ENCODE measurements around the gene MBP. TPM values are rescaled to one million over a fixed set of nuclear protein-coding genes. Genes with fewer than 3 reads are reported as not detected.

The MBP gene
- total RNA-seq: 100 to 1,000 TPM in 1 of 2 experiments, 10 to 100 TPM in 1; 94.7 to 101 TPM

GRCh38 chr18:77132369-77133050 is at the start of gene MBP:
Gene MBP, minus strand, starts transcription at chr18:77132783. Its CDS starts 27,522 bp downstream, at chr18:77105261.
- ATAC-seq: peak; percentile 70
- Mint-ChIP-seq H3K36me3 (peaks cover 39% of the 10 kb centered on the region), H3K27ac (peak within 1 kb of the TSS; percentile 95), H3K27me3 (no peaks in the 10 kb centered on the region), H3K4me1 (peaks cover 68% of the 10 kb centered on the region), H3K9me3 (ENCODE audit: low read depth) (no peaks in the 10 kb centered on the region), H3K4me3 (peak within 1 kb of the TSS; percentile 92)
- peak; percentile 80 for DNase-seq
- CTCF ChIA-PET: interaction anchor here (1.2 to 2.7 kb wide), 6 partner anchors 9 to 132 kb away, joined by 3 to 13 read pairs (median 5); no protein-coding TSS in a partner anchor

- no peaks in the 10 kb centered on the region for H3K4me1 Mint-ChIP-seq
- H3K4me3 Mint-ChIP-seq: no peak overlapping the region
- DNase-seq (no peak), ATAC-seq (no peak)
- no peak overlapping the region for H3K27ac Mint-ChIP-seq
- no peaks in the 10 kb centered on the region for H3K9me3 Mint-ChIP-seq (ENCODE audit: low read depth)
- CTCF ChIA-PET: no interaction called here
- no peaks in the 10 kb centered on the region for H3K36me3 Mint-ChIP-seq
- H3K27me3 Mint-ChIP-seq: peaks cover 6% of the 10 kb centered on the region
Measured at GRCh38 chr18:77181950-77182707, 49.5 kb upstream of the MBP start.

GRCh38 chr18:77178559-77178958 is 46.0 kb upstream of the MBP start:
- Mint-ChIP-seq H3K27ac (no peak overlapping the region), H3K9me3 (ENCODE audit: low read depth) (no peaks in the 10 kb centered on the region), H3K4me1 (no peaks in the 10 kb centered on the region), H3K4me3 (no peak overlapping the region), H3K27me3 (peaks cover 6% of the 10 kb centered on the region), H3K36me3 (no peaks in the 10 kb centered on the region)
- ATAC-seq (no peak), DNase-seq (no peak)
- CTCF ChIA-PET: interaction anchor here (1.5 kb wide), 1 partner anchor 13 kb away, joined by 4 read pairs; no protein-coding TSS in a partner anchor

GRCh38 chr18:77177009-77177408 is 44.4 kb upstream of the MBP start:
- Mint-ChIP-seq H3K27me3 (peaks cover 6% of the 10 kb centered on the region), H3K36me3 (no peaks in the 10 kb centered on the region), H3K27ac (no peak overlapping the region), H3K4me1 (no peaks in the 10 kb centered on the region), H3K4me3 (no peak overlapping the region), H3K9me3 (ENCODE audit: low read depth) (no peaks in the 10 kb centered on the region)
- DNase-seq (no peak), ATAC-seq (no peak)
- CTCF ChIA-PET: interaction anchor here (1.5 kb wide), 1 partner anchor 15 kb away, joined by 4 read pairs; no protein-coding TSS in a partner anchor

- ATAC-seq (no peak), DNase-seq (no peak)
- no peak overlapping the region for H3K4me3 Mint-ChIP-seq
- H3K9me3 Mint-ChIP-seq (ENCODE audit: low read depth): no peaks in the 10 kb centered on the region
- CTCF ChIA-PET: interaction anchor here (0.9 kb wide), 1 partner anchor 38 kb away, joined by 3 read pairs; no protein-coding TSS in a partner anchor
- H3K27ac Mint-ChIP-seq: no peak overlapping the region
- H3K4me1 Mint-ChIP-seq: no peaks in the 10 kb centered on the region
- peaks cover 3% of the 10 kb centered on the region for H3K27me3 Mint-ChIP-seq
- no peaks in the 10 kb centered on the region for H3K36me3 Mint-ChIP-seq
Measured at GRCh38 chr18:77173275-77174030, 40.9 kb upstream of the MBP start.

- H3K27ac Mint-ChIP-seq: no peak overlapping the region
- no peaks in the 10 kb centered on the region for H3K9me3 Mint-ChIP-seq (ENCODE audit: low read depth)
Measured at GRCh38 chr18:77170890-77171410, 38.4 kb upstream of the MBP start.

DNA sequence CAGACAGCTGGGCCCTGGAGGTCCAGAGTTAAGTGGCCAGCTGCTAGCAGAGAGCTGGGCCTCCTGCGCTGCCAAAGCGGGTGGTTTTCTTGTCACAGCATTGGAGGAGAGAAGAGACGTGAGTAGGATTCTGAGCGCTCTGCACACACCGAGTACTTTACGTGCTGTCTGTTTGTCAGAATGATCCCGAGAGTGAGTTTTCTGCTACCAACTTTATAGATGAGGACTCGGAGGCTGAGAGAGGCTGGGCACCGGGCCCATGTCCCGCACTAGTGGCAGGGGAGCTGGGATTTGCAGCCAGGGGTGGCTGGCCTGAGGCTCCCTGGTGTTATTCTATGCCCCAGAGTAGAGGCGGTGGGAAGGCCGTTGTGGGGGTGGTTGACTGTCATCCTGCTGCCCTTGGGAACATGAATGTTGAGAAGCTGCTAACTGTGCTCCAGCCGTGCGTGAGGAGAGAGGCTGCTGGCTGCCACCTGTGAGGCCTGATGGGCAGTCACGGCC is 36.3 kb upstream of the MBP start:
- H3K9me3 Mint-ChIP-seq (ENCODE audit: low read depth): no peaks in the 10 kb centered on the region
- ATAC-seq: no peak
- CTCF ChIA-PET: no interaction called here
- no peak for DNase-seq
- H3K27ac Mint-ChIP-seq: no peak overlapping the region
- peaks cover 3% of the 10 kb centered on the region for H3K27me3 Mint-ChIP-seq
- H3K36me3 Mint-ChIP-seq: no peaks in the 10 kb centered on the region
- H3K4me3 Mint-ChIP-seq: no peak overlapping the region
- H3K4me1 Mint-ChIP-seq: no peaks in the 10 kb centered on the region

More at GRCh38 chr18:77170890-77171410, 38.4 kb upstream of the MBP start:
- H3K4me3 Mint-ChIP-seq: no peak overlapping the region
- ATAC-seq (no peak), DNase-seq (no peak)
- CTCF ChIA-PET: no interaction called here
- H3K36me3 Mint-ChIP-seq: no peaks in the 10 kb centered on the region
- H3K27me3 Mint-ChIP-seq: peaks cover 3% of the 10 kb centered on the region
- H3K4me1 Mint-ChIP-seq: no peaks in the 10 kb centered on the region

GRCh38 chr18:77167251-77167650 is 34.7 kb upstream of the MBP start:
- Mint-ChIP-seq H3K27me3 (peaks cover 3% of the 10 kb centered on the region), H3K36me3 (no peaks in the 10 kb centered on the region), H3K9me3 (ENCODE audit: low read depth) (no peaks in the 10 kb centered on the region), H3K4me3 (no peak overlapping the region), H3K4me1 (no peaks in the 10 kb centered on the region), H3K27ac (no peak overlapping the region)
- ATAC-seq (no peak), DNase-seq (no peak)
- CTCF ChIA-PET: no interaction called here

GRCh38 chr18:77166523-77166922 is 33.9 kb upstream of the MBP start:
- Mint-ChIP-seq H3K4me3 (no peak overlapping the region), H3K36me3 (no peaks in the 10 kb centered on the region), H3K4me1 (no peaks in the 10 kb centered on the region), H3K27ac (no peak overlapping the region), H3K27me3 (peaks cover 3% of the 10 kb centered on the region), H3K9me3 (ENCODE audit: low read depth) (no peaks in the 10 kb centered on the region)
- ATAC-seq: no peak
- no peak for DNase-seq
- CTCF ChIA-PET: no interaction called here

- H3K4me1 Mint-ChIP-seq: peaks cover under 1% of the 10 kb centered on the region
- CTCF ChIA-PET: no interaction called here
- peaks cover 1% of the 10 kb centered on the region for H3K27me3 Mint-ChIP-seq
- ATAC-seq (no peak), DNase-seq (no peak)
- H3K9me3 Mint-ChIP-seq (ENCODE audit: low read depth): no peaks in the 10 kb centered on the region
- H3K4me3 Mint-ChIP-seq: no peak overlapping the region
- no peaks in the 10 kb centered on the region for H3K36me3 Mint-ChIP-seq
- no peak overlapping the region for H3K27ac Mint-ChIP-seq
Measured at GRCh38 chr18:77165503-77166188, 33.1 kb upstream of the MBP start.

GRCh38 chr18:77164763-77165485 is 32.3 kb upstream of the MBP start:
- Mint-ChIP-seq H3K27me3 (peaks cover 3% of the 10 kb centered on the region), H3K27ac (no peak overlapping the region), H3K4me1 (peaks cover 2% of the 10 kb centered on the region), H3K9me3 (ENCODE audit: low read depth) (no peaks in the 10 kb centered on the region), H3K4me3 (no peak overlapping the region), H3K36me3 (no peaks in the 10 kb centered on the region)
- CTCF ChIA-PET: no interaction called here
- DNase-seq (no peak), ATAC-seq (no peak)

GRCh38 chr18:77164026-77164425 is 31.4 kb upstream of the MBP start:
- CTCF ChIA-PET: no interaction called here
- ATAC-seq: no peak
- no peak for DNase-seq
- no peaks in the 10 kb centered on the region for H3K9me3 Mint-ChIP-seq (ENCODE audit: low read depth)
- H3K4me3 Mint-ChIP-seq: no peak overlapping the region
- H3K4me1 Mint-ChIP-seq: peaks cover 2% of the 10 kb centered on the region
- H3K27ac Mint-ChIP-seq: no peak overlapping the region
- H3K27me3 Mint-ChIP-seq: peaks cover 3% of the 10 kb centered on the region
- H3K36me3 Mint-ChIP-seq: no peaks in the 10 kb centered on the region

Measured in activated CD8-positive, alpha-beta memory T cell treated with anti-CD3 and anti-CD28 coated beads, Interleukin-2, amount 10 ng/mL, durations not matched to agents 7 days and 5 days (primary cell).